CD4-positive, alpha-beta T cell treated with Interleukin-15 for 1 hour (primary cell): ENCODE results near the gene TMEM43.

ENCODE experiments used
- DNase-seq: peaks from one replicate; pipeline ENCODE4 v3.0.0-alpha.2; 2020

The TMEM43 gene

GRCh38 chr3:14122301-14122700 lies 2.6 kb upstream of the TMEM43 start:
- DNase-seq, result no peak

GRCh38 chr3:14123308-14124222 lies 1.3 kb upstream of the TMEM43 start:
- no peak for DNase-seq

- DNase-seq, result peak; percentile 73
Observed at GRCh38 chr3:14124223-14124614, 633 bp upstream of the TMEM43 start.

- DNase-seq, result peak; percentile 67
Observed at GRCh38 chr3:14125193-14126016, 553 bp downstream of the TMEM43 start.

- no peak for DNase-seq
Observed at GRCh38 chr3:14126017-14126886, 1.4 kb downstream of the TMEM43 start.

- no peak for DNase-seq
Observed at GRCh38 chr3:14126887-14127505, 2.1 kb downstream of the TMEM43 start.

GRCh38 chr3:14127516-14128161 lies 2.8 kb downstream of the TMEM43 start:
- no peak for DNase-seq

GRCh38 chr3:14128724-14129123 lies 3.9 kb downstream of the TMEM43 start:
- no peak for DNase-seq

GRCh38 chr3:14129296-14129695 lies 4.4 kb downstream of the TMEM43 start:
- DNase-seq, result no peak

- DNase-seq, result no peak
Observed at GRCh38 chr3:14130230-14130629, 5.4 kb downstream of the TMEM43 start.

- DNase-seq, result no peak
Observed at GRCh38 chr3:14130707-14131106, 5.9 kb downstream of the TMEM43 start.

- peak; percentile 10 for DNase-seq
Observed at GRCh38 chr3:14131134-14131533, 6.3 kb downstream of the TMEM43 start.

GRCh38 chr3:14132120-14132519 lies 7.3 kb downstream of the TMEM43 start:
- no peak for DNase-seq

GRCh38 chr3:14132689-14133088 lies 7.8 kb downstream of the TMEM43 start:
- no peak for DNase-seq

- no peak for DNase-seq
Observed at GRCh38 chr3:14133188-14133800, 8.4 kb downstream of the TMEM43 start.

GRCh38 chr3:14133876-14134275 lies 9.0 kb downstream of the TMEM43 start:
- no peak for DNase-seq

- no peak for DNase-seq
Observed at GRCh38 chr3:14134291-14134690, 9.4 kb downstream of the TMEM43 start.

GRCh38 chr3:14135581-14135980 lies 10.7 kb downstream of the TMEM43 start:
- no peak for DNase-seq

GRCh38 chr3:14137004-14137403 lies 12.2 kb downstream of the TMEM43 start:
- DNase-seq, result no peak

GRCh38 chr3:14137445-14137844 lies 12.6 kb downstream of the TMEM43 start:
- no peak for DNase-seq

GRCh38 chr3:14138109-14138877 lies 13.4 kb downstream of the TMEM43 start:
- DNase-seq, result no peak
